Activated CD4-positive, CD25-positive, alpha-beta regulatory T cell treated with anti-CD3 and anti-CD28 coated beads, Interleukin-2, amount 50 U/mL, for 24 hours (primary cell): ENCODE measurements around the gene SP140.
"Not testable (repeated sequence)": the region's sequence is repeated elsewhere in the genome, so short reads cannot be mapped to it uniquely, and the experiment has no call there.

Source experiments
- ATAC-seq, 2 donors: fragments of 150-1000 bp; cut with Tn5 transposase; one replicate each; pipeline ENCODE4 v1.10.0; 2021; ENCODE audit warnings: mild to moderate bottlenecking in 1 of 2, moderate library complexity in 1 of 2

Gene SP140

DNA sequence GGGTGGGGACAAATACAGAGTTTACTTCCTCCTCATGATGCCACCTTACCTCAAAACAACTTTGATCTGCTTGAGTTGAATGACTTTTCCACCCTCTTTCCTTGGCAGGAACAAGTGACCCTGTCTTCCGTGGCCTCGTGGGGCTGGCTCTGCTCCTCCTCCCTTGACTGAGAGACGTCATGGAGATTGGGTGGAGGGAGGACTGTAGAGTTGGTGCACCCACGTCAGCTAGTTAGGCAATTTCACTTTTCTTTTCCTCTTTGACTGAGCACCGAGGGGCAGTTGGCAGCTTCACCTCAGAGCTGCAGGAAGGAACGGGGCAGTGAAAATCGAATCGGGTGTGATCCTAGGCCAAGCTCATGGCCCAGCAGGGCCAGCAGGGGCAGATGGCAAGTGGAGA lies at the start of gene SP140:
Gene SP140, plus strand, starts transcription at position 251 of the 400 bp plus-strand sequence. Its CDS starts 109 bp downstream, at position 360.
- ATAC-seq: peak; percentile 96 to 97

DNA sequence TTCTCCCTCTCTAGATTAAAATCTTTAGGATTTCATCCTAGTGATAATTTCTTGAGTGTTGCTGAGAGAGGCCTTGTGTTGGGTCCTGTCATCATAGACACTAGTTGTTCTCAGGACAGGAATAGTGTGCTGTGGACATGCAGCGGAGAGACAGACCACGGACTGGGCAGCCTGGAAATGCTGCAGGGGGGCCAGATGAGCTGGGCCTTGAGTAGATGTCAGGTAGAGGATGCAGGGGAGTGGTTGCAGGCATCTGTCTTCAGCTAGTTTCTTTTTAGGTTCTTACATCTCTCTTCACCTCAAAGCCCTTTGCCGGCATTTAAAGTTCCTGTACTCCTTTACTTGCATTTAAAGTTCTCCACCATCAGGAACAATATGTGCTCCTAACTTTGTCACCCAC lies 48.5 kb upstream of the SP140 start:
- ATAC-seq: no peak

DNA sequence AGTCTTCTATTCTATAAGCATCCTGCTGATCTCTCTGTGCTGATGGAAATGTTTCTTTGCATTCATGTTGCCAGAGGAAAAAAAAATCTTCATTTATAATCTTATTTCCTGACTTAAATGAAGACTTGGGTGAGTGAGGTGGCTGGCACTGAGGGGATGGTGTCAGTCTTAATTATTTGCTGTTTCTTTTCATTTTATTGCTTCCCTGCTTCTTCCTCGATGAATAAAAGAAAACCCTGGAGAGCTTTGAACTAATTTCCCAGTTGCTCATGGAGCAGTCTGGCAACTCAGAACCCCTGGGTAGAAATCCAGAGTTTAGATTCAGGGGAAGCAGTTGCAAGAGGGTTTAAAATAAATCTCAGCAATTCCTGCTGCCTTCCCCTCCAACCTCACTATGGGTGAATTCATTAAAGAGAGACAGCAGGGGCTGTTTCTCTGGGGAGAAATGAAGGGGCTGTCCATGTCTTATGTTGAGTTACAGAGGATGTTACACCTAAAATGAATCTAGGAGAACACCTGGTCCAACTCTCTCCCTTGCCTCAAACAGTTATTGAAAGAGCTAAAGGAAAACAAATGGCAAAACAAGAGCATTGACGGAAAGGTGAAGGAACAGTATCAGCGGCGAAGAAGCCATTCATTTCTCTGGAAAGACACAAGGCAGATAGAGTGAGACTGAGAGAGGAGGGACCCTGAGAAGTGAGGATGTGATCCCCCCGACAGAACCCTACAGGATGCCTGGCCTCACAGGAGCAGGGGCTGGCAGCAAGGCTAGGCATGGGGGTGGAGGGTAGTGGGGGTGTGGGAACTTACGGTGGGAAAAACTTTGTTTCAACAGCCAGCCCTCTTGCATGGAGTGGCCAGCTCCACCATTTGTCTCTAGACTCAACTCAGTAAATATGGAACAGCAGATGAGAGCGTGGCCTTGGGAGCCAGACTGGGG lies 46.7 kb upstream of the SP140 start:
- no peak for ATAC-seq

DNA sequence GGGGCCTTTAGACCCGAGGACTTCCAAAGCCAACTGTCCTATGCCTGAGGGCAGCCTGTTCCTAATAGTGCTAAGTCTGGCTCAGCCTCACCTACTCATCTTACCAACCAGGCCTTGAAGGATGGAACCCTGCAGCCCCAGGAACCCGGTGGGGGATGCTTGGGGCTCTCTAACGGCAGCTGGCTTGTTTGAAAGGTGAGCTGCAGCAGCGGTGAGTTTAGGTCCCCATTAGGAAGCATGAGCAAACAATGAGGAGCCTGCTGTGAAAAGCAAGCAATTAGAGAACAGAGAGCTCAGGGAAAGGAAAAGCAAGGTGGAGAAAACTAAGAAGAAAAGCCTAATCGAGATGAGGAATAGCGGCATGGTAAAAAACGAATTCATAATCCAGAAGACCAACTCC lies 45.6 kb upstream of the SP140 start:
- ATAC-seq: no peak

DNA sequence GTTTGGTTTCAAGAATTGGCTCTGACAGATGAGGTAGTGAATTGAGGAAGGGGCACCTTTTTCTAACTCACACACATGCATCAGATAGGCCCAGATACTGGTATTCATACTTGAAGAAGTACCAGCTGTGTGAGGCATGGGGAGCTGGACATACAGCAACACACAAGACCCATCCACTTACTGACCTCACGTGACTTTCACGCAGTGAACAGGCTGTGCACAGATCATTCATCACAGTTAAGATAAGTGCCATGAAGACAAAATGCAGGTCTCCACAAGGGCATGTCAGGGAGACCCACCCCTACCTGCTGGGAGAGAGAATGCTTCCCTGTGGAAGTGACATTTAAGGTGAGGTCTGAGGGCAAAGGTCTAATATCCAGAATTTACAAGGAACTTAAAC lies 44.3 kb upstream of the SP140 start:
- ATAC-seq: no peak

DNA sequence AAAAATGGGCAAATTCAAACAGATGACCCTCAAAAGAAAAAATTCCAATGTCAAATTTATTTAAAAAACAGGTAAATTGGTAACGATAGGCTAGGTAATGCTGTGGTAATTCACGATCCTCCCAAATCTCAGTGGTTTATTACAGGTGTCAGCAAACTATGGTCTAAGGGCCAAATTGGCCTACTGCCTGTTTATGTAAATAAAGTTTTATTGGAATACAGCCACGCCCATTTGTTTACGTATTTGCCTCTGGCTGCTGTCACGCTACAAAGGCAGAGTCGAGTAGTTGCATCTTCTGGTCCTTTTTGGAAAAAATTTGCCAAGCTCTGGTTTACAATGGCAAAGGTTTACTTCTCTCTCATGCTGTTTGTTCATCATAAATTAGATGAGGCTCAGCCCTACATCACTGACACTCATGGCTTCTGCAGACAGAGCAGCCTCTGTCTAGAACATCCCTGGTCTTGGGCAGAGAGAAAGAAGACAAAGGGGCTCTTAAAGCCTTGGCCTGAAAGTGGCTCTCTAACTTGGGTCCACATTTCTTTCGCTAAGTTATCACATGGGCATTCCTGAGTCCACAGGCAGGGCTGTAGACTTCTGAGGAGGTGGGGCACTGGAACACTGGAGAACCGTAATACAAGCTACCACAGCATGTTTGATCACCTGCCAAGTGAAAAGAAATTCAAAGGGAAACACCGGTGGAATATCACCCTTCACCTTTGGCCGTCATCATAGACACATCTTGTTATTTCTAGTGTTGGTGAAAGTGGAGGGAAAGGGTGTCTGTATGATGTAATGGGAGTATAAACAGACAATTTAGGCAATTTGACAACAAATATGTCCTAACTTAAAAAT lies 40.6 kb upstream of the SP140 start:
- ATAC-seq: no peak

DNA sequence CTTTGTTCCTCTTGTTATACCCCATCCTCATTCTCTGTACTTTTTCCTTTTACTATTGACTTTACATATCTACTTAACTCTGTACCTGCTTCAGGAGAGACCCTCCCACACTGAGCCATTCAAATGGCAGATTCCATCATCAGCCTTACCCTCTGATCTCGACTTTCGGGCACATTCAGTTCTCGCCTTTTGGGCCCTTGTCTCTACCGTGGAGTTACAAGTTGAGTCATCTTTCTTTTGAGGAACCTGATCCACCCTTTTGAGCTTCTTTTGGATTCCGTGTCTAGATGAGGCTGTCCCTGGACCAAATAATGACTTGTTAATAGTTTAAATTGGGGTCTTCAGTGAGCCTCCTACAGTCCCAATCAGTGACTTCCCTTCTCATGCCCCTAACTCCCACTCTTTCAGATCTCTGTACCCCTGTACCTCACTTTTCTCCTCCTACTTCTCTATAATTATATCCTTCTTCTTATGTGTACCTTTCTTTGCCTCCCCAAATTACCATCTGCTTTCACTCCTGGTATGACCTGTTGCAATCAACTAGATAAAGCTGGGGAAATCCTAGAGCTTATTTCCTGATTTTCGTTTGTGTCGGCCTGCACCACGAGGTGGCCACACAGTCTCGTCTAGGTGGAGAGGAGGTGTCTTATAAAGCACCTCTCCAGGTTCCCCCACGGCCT lies 23.0 kb upstream of the SP140 start:
- ATAC-seq: peak; percentile 55 to 63

DNA sequence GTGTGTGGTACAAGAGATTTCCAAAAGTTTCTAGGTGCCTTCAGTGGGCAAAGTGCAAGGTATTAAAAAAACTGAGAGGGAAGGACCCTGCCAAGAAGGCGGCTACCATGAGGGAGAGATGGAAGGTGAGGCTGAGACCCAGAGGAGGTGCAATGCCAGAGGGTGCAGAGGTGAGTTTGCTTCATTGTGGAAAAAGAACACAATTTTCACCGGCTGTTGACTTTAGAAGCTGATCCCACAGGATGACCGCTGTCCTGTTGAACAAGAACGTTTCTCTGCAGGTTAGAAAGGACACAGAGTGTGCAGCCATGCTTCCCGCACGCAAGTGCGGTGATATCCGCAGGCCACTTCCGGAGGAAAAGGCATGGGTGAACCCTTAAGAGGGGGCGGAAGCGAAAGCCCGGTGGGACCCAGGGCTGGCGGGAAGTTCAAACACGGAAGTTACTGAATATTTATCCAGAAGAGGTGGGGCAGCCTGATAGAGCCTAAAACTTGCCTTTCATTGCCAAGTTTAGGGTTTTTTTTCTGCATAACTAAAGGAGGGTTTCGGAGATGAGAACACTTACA lies 22.3 kb upstream of the SP140 start:
- peak; percentile 4 to 18 for ATAC-seq

DNA sequence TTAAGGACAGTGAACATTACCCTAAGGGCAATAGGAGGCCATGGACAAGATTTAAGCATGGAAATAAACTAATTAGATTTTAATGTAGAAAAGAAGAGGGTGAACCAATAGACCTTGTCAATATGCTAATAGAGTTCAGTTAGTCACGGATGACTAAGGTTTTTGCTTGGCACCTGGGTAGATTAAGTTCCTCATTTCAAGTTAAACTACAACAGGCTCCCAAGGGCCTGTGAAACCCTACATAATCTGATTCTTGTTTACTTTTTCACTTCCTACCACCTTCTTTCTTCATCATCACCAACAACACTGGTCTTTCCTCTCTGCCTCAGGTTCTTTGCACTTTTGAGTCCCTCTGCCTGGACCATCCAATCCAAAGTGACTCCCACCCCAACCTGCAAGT lies 20.5 kb upstream of the SP140 start:
- peak; percentile 45 to 49 for ATAC-seq

DNA sequence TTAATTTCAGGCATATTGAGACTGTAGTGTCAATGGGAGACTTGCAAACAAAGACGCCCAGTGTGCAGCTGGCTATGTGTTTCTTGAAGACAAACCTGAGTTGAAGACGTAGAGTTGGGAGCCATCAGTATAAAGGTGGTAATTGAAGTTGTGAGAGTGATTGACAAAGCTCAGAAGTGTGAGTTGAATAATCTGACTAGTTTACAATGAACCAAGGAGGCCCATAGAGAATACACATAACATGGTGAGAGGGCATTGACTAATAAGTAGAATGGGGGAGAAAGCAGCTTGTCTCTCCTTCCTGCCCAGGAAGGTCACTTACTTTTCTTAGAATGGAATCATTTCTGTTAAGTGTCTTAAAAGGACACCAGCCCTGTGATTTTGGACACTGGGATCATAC lies 19.8 kb upstream of the SP140 start:
- peak; percentile 15 to 57 for ATAC-seq

DNA sequence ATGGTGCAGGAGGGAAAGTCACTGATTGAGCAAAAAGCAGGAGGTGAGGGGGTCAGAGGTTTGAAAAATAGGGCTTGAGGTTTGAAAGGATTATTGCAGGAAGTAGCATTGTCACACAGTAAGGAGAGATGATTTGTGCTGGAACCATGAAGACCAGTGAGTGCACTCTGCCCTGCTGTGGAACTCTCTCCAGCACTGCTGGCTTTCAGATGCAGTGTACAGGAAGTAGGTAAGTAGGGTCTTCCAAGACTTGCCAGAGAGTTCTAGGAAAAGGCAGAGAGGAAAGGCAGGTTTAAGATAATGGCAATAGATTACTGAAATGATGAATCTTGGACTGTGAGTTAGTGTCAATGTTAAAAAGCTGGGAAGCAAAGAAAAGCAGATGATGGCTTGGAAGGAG lies 17.0 kb upstream of the SP140 start:
- no peak for ATAC-seq

DNA sequence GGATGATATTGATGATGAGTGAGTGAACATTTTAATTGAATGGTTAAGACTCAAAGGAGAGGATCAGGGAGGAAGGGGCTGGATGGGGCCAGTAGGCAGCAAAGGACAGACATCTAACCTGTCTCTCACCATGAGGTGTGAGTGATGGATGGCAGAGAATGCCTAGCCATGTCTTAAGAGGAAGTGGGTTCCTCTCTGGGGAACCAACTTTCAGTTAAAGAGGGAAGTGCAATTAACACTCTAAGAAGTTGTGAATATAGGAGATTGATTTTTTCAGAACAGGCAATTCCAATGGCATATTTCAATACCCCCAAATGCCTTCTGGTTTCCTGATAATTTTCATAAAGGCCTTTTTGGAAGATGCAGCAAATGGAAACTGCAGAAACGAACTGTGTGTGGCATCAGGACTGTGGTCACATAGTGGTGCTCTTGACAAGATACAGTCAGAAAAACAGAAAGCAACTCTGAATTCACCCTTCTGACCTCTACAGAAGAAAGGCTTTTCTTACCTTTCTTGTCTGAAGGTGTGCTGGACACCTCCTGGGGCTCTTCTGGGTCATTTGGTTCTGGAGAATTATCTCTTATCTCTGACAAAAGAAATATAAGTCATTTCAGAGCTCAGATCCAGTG lies 16.0 kb upstream of the SP140 start:
- ATAC-seq: no peak

DNA sequence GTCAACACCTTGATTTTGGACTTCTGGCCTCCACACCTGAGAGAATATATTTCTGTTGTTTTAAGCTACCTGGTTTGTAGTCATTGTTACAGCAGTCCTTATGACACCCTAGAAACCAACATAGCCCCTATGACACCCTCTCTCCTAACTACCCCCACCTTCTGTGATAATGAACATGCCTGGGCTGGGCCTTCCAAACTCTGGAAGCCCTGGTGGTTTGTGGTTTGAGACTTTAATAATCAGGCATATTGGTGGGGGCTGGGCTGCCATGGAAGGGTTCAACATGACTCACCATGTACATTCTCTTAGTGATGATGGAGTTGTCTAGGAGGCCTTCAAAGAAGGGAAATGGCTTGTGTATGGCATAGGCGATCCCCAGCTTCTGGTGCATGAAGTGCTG lies 9.0 kb upstream of the SP140 start:
- no peak for ATAC-seq

DNA sequence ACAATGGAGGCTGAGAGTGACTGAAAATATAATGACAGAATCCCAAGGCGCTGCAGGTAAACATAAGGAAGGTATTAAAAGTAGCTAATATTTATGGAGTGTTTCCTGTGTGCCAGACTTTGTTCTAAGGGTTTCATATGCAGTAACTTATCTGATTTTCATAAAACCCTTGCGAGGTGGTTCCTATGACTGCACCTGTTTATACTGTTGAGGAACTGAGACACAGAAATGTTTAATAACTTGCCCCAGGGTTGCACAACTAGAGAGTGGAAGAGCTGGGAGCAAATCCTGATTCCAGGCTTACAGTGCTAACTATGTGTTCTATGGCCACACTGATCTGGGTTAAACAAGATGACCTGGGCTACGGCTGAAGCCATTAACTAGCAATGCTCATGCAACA lies 8.1 kb upstream of the SP140 start:
- ATAC-seq: no peak

DNA sequence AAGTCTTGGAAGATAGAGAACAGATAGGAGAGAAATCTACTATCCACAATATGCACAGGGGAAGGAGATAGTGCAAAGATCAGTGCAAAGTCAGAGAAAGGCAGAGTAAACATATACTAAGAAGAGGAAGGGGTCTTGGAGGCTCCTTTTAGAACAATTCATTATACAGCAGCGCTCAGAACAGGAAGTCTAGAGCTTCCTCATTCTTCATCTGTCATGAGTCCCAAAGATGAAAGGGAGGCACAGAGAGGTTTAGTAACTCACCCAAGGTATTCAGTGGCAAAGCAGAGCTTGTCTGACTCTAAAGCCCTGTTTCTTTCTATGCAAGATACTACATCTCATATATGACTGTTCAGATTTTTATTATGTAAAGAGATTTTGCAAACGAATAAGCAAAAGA lies 7.1 kb upstream of the SP140 start:
- peak in 1 of 2 donors; percentile 27 for ATAC-seq

DNA sequence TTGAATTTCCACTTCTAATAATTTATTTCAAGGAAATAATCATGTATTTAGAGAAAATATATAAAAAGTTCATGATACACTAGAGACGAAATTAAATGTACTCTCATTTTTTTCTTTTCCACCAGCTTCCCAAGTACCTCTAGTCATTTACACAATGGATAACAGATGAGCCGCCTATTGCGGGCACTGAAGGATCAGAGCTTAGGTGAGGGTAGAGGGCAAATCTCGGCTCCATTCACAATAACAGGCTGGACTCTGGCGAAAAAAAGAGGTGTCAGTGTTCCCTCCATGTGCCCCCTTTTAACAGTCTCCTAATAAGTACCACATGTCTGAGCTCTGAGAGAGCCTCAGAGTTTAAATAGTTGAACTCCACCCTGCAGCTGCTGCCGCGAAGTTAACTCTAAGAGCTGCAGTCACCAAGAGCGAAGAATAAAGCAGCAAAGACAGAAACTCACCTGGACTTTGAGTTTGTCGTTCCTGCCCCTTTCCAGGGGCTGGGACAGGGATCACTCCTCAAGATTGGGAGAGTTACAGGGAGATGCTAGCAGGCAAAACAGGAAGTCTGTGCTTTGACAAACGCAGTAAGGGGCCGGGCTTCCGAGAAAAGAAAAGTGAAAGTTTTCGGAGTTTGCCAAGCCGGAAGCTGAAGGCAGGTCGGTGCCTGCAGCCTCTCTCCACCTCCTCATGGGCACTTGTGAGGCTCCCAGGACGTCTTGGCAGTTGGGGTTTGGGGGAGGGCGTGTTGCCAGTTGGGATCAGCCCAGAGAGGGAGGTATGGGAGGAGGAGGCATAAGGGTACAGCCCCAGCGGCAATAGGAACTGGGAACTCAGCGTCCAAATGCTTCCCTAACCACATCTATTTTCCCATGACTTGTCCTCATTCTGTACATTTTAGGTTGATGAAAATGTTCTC lies 5.9 kb upstream of the SP140 start, which contains the start of gene SP110:
Gene SP110, minus strand, starts transcription at position 566 of the 913 bp plus-strand sequence. CDS start 3,057 bp downstream, outside the sequence.
- ATAC-seq: peak; percentile 91 to 93

DNA sequence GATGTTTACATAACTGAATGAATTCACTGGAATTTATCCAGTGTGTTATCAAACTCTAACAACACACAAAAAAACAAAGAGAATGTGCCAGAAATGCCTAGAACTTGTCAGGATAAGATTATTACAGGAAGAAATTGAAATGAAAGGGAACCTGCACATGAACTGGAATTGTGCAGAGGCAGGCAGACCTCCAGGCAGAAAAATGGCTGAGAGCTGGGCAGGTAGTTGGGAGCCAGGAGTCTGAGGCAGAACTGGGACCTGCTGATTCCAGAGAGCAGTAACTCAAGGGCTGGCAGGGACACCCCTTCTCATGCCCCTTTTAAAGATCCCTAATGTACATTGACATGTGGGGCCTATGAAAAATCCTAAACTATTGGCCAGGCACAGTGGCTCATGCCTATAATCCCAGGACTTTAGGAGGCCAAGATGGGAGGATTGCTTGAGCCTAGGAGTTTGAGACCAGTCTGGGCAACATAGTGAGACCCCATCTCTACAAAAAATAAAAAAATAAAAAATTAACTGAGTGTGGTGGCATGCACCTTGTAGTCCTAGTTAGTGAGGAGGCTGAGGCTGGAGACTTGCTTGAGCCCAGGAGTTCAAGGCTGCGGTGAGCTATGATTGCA lies 5.1 kb upstream of the SP140 start:
- no peak for ATAC-seq

DNA sequence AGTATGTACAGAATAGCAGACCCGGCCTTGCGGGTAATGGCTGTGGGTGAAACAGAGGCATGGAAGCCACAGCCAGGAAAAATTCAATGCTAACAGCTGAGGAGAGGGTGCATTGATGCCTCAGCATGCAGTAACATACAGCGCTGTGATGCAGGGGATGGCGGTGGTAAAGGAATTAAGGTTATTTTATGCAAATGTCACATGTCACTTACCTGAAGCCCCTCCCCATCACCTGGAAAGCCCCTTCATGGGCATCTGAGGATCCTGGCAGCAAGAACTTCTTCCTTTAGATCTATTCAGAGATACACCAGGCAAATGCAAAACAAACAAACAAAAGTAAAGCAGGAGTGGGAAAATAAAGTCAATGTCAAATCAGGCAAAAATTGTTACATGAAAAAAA lies 4.0 kb upstream of the SP140 start:
- no peak for ATAC-seq

DNA sequence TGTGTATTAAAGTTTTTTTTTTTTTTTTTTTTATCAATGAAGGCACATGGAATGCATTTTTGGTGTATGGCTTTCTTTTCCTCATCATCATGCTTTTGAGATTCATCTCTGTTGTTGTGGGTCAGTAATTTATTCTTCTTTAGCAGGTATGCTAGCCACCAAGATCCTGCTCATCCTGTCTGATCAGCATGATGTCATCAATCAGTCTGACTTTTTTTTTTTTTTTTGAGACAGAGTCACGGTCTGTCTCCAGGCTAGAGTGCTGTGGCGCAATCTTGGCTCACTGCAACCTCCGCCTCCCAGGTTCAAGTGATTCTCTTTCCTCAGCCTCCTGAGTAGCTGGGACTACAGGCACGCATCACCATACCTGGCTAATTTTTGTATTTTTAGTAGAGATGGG lies 2.7 kb upstream of the SP140 start:
- not testable (repeated sequence) for ATAC-seq

DNA sequence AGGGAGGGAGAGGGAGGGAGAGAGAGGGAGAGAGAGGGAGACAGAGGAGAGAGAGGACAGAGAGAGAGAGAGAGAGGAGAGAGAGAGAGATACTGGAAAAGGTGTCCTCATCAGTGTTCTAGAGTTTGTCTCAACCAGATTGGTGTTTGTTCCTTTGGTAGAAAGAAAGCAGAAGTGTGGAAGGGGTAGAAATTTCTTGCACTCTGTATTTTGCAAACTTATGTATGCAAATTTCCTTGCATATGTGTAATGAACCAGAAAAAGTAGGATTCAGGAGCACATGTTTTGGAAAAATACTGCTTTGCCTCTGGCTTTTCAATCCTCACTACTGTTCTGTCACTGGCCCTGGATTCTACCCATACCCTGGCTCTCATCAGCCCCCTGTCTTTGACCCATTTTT lies 1.1 kb upstream of the SP140 start:
- ATAC-seq: no peak
